Measurements from ENCODE around the gene SORCS2. TPM values are rescaled to one million over a fixed set of nuclear protein-coding genes. Genes with fewer than 3 reads are reported as not detected.
A peak's percentile ranks its signal among the peaks of the same experiment; 100 is the strongest.

SORCS2 gene
- total RNA-seq, 2 experiments from 2014 or later, result 0.07 to 0.15 TPM

- CTCF ChIA-PET, result no interaction called here
- H3K36me3 Mint-ChIP-seq (ENCODE audit: low read depth), result no peaks in the 10 kb centered on the region
- DNase-seq, result no peak
- intact Hi-C loops (cut with micrococcal nuclease), result no loop called here
- H3K27ac Mint-ChIP-seq, result no peak overlapping the region
- no peaks in the 10 kb centered on the region for H3K4me1 Mint-ChIP-seq (ENCODE audit: low read depth)
- H3K27me3 Mint-ChIP-seq (ENCODE audit: low read depth), result no peaks in the 10 kb centered on the region
- no peaks in the 10 kb centered on the region for H3K9me3 Mint-ChIP-seq
- H3K4me3 Mint-ChIP-seq, result no peak overlapping the region
Measured at GRCh38 chr4:7224878-7225533, 32.7 kb downstream of the SORCS2 start.

GRCh38 chr4:7226439-7226838 is 34.1 kb downstream of the SORCS2 start:
- intact Hi-C loops (cut with micrococcal nuclease), result no loop called here
- no peak for DNase-seq
- Mint-ChIP-seq H3K9me3 (no peaks in the 10 kb centered on the region), H3K4me1 (ENCODE audit: low read depth) (no peaks in the 10 kb centered on the region), H3K27ac (no peak overlapping the region), H3K4me3 (no peak overlapping the region), H3K27me3 (ENCODE audit: low read depth) (no peaks in the 10 kb centered on the region), H3K36me3 (ENCODE audit: low read depth) (no peaks in the 10 kb centered on the region)
- CTCF ChIA-PET, result no interaction called here

- H3K4me1 Mint-ChIP-seq (ENCODE audit: low read depth), result no peaks in the 10 kb centered on the region
- H3K27ac Mint-ChIP-seq, result no peak overlapping the region
- no peaks in the 10 kb centered on the region for H3K9me3 Mint-ChIP-seq
- intact Hi-C loops (cut with micrococcal nuclease), result no loop called here
- no peaks in the 10 kb centered on the region for H3K27me3 Mint-ChIP-seq (ENCODE audit: low read depth)
- no peak overlapping the region for H3K4me3 Mint-ChIP-seq
- no peak for DNase-seq
- H3K36me3 Mint-ChIP-seq (ENCODE audit: low read depth), result no peaks in the 10 kb centered on the region
- CTCF ChIA-PET, result no interaction called here
Measured at GRCh38 chr4:7227008-7227407, 34.7 kb downstream of the SORCS2 start.

- intact Hi-C loops (cut with micrococcal nuclease), result no loop called here
Measured at GRCh38 chr4:7228734-7229133, 36.4 kb downstream of the SORCS2 start.

GRCh38 chr4:7232061-7232650 is 39.8 kb downstream of the SORCS2 start:
- Mint-ChIP-seq H3K36me3 (ENCODE audit: low read depth) (no peaks in the 10 kb centered on the region), H3K27ac (no peak overlapping the region), H3K4me3 (no peak overlapping the region), H3K4me1 (ENCODE audit: low read depth) (no peaks in the 10 kb centered on the region), H3K9me3 (no peaks in the 10 kb centered on the region), H3K27me3 (ENCODE audit: low read depth) (no peaks in the 10 kb centered on the region)
- intact Hi-C loops (cut with micrococcal nuclease), result no loop called here
- CTCF ChIA-PET, result no interaction called here
- no peak for DNase-seq

More at GRCh38 chr4:7228734-7229133, 36.4 kb downstream of the SORCS2 start:
- CTCF ChIA-PET, result no interaction called here
- Mint-ChIP-seq H3K4me3 (no peak overlapping the region), H3K9me3 (no peaks in the 10 kb centered on the region), H3K4me1 (ENCODE audit: low read depth) (no peaks in the 10 kb centered on the region), H3K36me3 (ENCODE audit: low read depth) (no peaks in the 10 kb centered on the region), H3K27me3 (ENCODE audit: low read depth) (no peaks in the 10 kb centered on the region), H3K27ac (no peak overlapping the region)
- DNase-seq, result no peak

GRCh38 chr4:7233006-7233580 is 40.8 kb downstream of the SORCS2 start:
- no peaks in the 10 kb centered on the region for H3K27me3 Mint-ChIP-seq (ENCODE audit: low read depth)
- no peak overlapping the region for H3K27ac Mint-ChIP-seq
- H3K4me3 Mint-ChIP-seq, result no peak overlapping the region
- H3K36me3 Mint-ChIP-seq (ENCODE audit: low read depth), result no peaks in the 10 kb centered on the region
- CTCF ChIA-PET, result no interaction called here
- intact Hi-C loops (cut with micrococcal nuclease), result no loop called here
- no peaks in the 10 kb centered on the region for H3K4me1 Mint-ChIP-seq (ENCODE audit: low read depth)
- no peak for DNase-seq
- no peaks in the 10 kb centered on the region for H3K9me3 Mint-ChIP-seq

GRCh38 chr4:7233601-7234000 is 41.3 kb downstream of the SORCS2 start:
- CTCF ChIA-PET, result no interaction called here
- no peaks in the 10 kb centered on the region for H3K36me3 Mint-ChIP-seq (ENCODE audit: low read depth)
- H3K4me1 Mint-ChIP-seq (ENCODE audit: low read depth), result no peaks in the 10 kb centered on the region
- peaks cover 3% of the 10 kb centered on the region for H3K9me3 Mint-ChIP-seq
- intact Hi-C loops (cut with micrococcal nuclease), result no loop called here
- no peak for DNase-seq
- H3K4me3 Mint-ChIP-seq, result no peak overlapping the region
- H3K27ac Mint-ChIP-seq, result no peak overlapping the region
- no peaks in the 10 kb centered on the region for H3K27me3 Mint-ChIP-seq (ENCODE audit: low read depth)

- Mint-ChIP-seq H3K4me3 (no peak overlapping the region), H3K27ac (no peak overlapping the region), H3K36me3 (ENCODE audit: low read depth) (no peaks in the 10 kb centered on the region), H3K9me3 (peaks cover 7% of the 10 kb centered on the region), H3K4me1 (ENCODE audit: low read depth) (no peaks in the 10 kb centered on the region), H3K27me3 (ENCODE audit: low read depth) (no peaks in the 10 kb centered on the region)
- intact Hi-C loops (cut with micrococcal nuclease), result no loop called here
- CTCF ChIA-PET, result no interaction called here
- DNase-seq, result no peak
Measured at GRCh38 chr4:7234355-7235029, 42.2 kb downstream of the SORCS2 start.

- Mint-ChIP-seq H3K4me3 (no peak overlapping the region), H3K27me3 (ENCODE audit: low read depth) (peaks cover 2% of the 10 kb centered on the region), H3K4me1 (ENCODE audit: low read depth) (no peaks in the 10 kb centered on the region), H3K27ac (no peak overlapping the region), H3K9me3 (peaks cover 7% of the 10 kb centered on the region), H3K36me3 (ENCODE audit: low read depth) (no peaks in the 10 kb centered on the region)
- no peak for DNase-seq
- CTCF ChIA-PET, result no interaction called here
- intact Hi-C loops (cut with micrococcal nuclease), result no loop called here
Measured at GRCh38 chr4:7235030-7235380, 42.7 kb downstream of the SORCS2 start.

GRCh38 chr4:7236847-7237246 is 44.5 kb downstream of the SORCS2 start:
- peaks cover 2% of the 10 kb centered on the region for H3K27me3 Mint-ChIP-seq (ENCODE audit: low read depth)
- CTCF ChIA-PET, result no interaction called here

GRCh38 chr4:7237873-7238272 is 45.5 kb downstream of the SORCS2 start:
- no peak overlapping the region for H3K4me3 Mint-ChIP-seq

More at GRCh38 chr4:7236847-7237246, 44.5 kb downstream of the SORCS2 start:
- no peak for DNase-seq
- no peak overlapping the region for H3K27ac Mint-ChIP-seq
- intact Hi-C loops (cut with micrococcal nuclease), result no loop called here
- H3K9me3 Mint-ChIP-seq, result peaks cover 7% of the 10 kb centered on the region
- no peaks in the 10 kb centered on the region for H3K36me3 Mint-ChIP-seq (ENCODE audit: low read depth)
- H3K4me1 Mint-ChIP-seq (ENCODE audit: low read depth), result no peaks in the 10 kb centered on the region
- H3K4me3 Mint-ChIP-seq, result no peak overlapping the region

GRCh38 chr4:7238300-7238960 is 46.1 kb downstream of the SORCS2 start:
- Mint-ChIP-seq H3K4me1 (ENCODE audit: low read depth) (no peaks in the 10 kb centered on the region), H3K36me3 (ENCODE audit: low read depth) (no peaks in the 10 kb centered on the region), H3K27ac (no peak overlapping the region), H3K9me3 (peaks cover 7% of the 10 kb centered on the region), H3K27me3 (ENCODE audit: low read depth) (peaks cover 2% of the 10 kb centered on the region), H3K4me3 (no peak overlapping the region)
- peak; percentile 15 for DNase-seq
- intact Hi-C loops (cut with micrococcal nuclease), result no loop called here
- CTCF ChIA-PET, result no interaction called here

More at GRCh38 chr4:7237873-7238272, 45.5 kb downstream of the SORCS2 start:
- Mint-ChIP-seq H3K9me3 (peaks cover 7% of the 10 kb centered on the region), H3K36me3 (ENCODE audit: low read depth) (no peaks in the 10 kb centered on the region), H3K27ac (no peak overlapping the region), H3K4me1 (ENCODE audit: low read depth) (no peaks in the 10 kb centered on the region), H3K27me3 (ENCODE audit: low read depth) (peaks cover 2% of the 10 kb centered on the region)
- CTCF ChIA-PET, result no interaction called here
- intact Hi-C loops (cut with micrococcal nuclease), result no loop called here
- no peak for DNase-seq
